Measurements from ENCODE around the gene FDXR. TPM values are rescaled to one million over a fixed set of nuclear protein-coding genes. Genes with fewer than 3 reads are reported as not detected.

Gene FDXR
- total and polyA plus RNA-seq, 2 donors, result 8.2 to 14.1 TPM

- Histone ChIP-seq H3K36me3 (ENCODE audit: control insufficient read depth in 2 of 2, insufficient read depth in 2 of 2, low read length in 1 of 2) (peaks cover 11 to 12% of the 10 kb centered on the region in 2 donors), H3K27ac (ENCODE audit: low read depth in 1 of 2, low read length in 1 of 2) (no peak overlapping the region), H3K9me3 (ENCODE audit: control insufficient read depth in 2 of 2, insufficient read depth in 1 of 2, low read length in 1 of 2) (no peaks in the 10 kb centered on the region), H3K4me1 (ENCODE audit: control insufficient read depth in 2 of 2, insufficient read depth in 2 of 2, low read length in 2 of 2) (peaks cover 0 to 3% of the 10 kb centered on the region in 2 donors), H3K4me3 (ENCODE audit: low read length in 2 of 2) (no peak overlapping the region), H3K27me3 (ENCODE audit: control insufficient read depth in 2 of 2, insufficient read depth in 1 of 2, low read length in 1 of 2) (no peaks in the 10 kb centered on the region)
- no peak for DNase-seq (ENCODE audit: low read depth in 6 of 9, low spot score in 9 of 9)
- WGBS, result 88% methylated on average over 5 of the region's 5 CpGs
Observed at GRCh38 chr17:74814453-74814852, 58.3 kb downstream of the FDXR start.

Other genes with a start within 250 kb of the FDXR start
- 0.33 TPM for gene CD300E, start 249.3 kb downstream of the FDXR start, total RNA-seq
- gene CD300E, start 249.3 kb downstream of the FDXR start, polyA plus RNA-seq, result 4.0 TPM
- gene CD300LF, start 160.1 kb downstream of the FDXR start, total RNA-seq, result 3.4 TPM
- gene CD300LF, start 160.1 kb downstream of the FDXR start, polyA plus RNA-seq, result 6.0 TPM
- 19.9 TPM for gene RAB37, start 135.7 kb downstream of the FDXR start, total RNA-seq
- gene RAB37, start 135.7 kb downstream of the FDXR start, polyA plus RNA-seq, result 29.3 TPM
- gene NHERF1, start 124.4 kb downstream of the FDXR start, total RNA-seq, result 49.5 TPM
- 56.6 TPM for gene NHERF1, start 124.4 kb downstream of the FDXR start, polyA plus RNA-seq
- 17.8 TPM for gene NAT9, start 96.6 kb downstream of the FDXR start, total RNA-seq
- 31.1 TPM for gene NAT9, start 96.6 kb downstream of the FDXR start, polyA plus RNA-seq
- 0.05 TPM for gene GRIN2C, start 13.1 kb downstream of the FDXR start, total RNA-seq
- 0.07 TPM for gene GRIN2C, start 13.1 kb downstream of the FDXR start, polyA plus RNA-seq
- 0.14 TPM for gene FADS6, start 20.6 kb upstream of the FDXR start, total RNA-seq
- 1.0 TPM for gene FADS6, start 20.6 kb upstream of the FDXR start, polyA plus RNA-seq
- gene USH1G, start 50.3 kb upstream of the FDXR start, total RNA-seq, result 0.09 TPM
- 0.14 TPM for gene USH1G, start 50.3 kb upstream of the FDXR start, polyA plus RNA-seq
- 0.05 TPM for gene OTOP2, start 51.3 kb upstream of the FDXR start, total RNA-seq
- 0.23 TPM for gene OTOP2, start 51.3 kb upstream of the FDXR start, polyA plus RNA-seq
- gene OTOP3, start 62.9 kb upstream of the FDXR start, total RNA-seq, result under 0.01 TPM
- gene OTOP3, start 62.9 kb upstream of the FDXR start, polyA plus RNA-seq, result 0.05 TPM
- gene HID1, start 99.8 kb upstream of the FDXR start, total RNA-seq, result 1.3 TPM
- gene HID1, start 99.8 kb upstream of the FDXR start, polyA plus RNA-seq, result 9.9 TPM
- gene CDR2L, start 114.6 kb upstream of the FDXR start, total RNA-seq, result 0.57 TPM
- gene CDR2L, start 114.6 kb upstream of the FDXR start, polyA plus RNA-seq, result 1.4 TPM
- gene MRPL58, start 139.7 kb upstream of the FDXR start, total RNA-seq, result 35.7 TPM
- 40.9 TPM for gene MRPL58, start 139.7 kb upstream of the FDXR start, polyA plus RNA-seq
- gene ATP5PD, start 174.0 kb upstream of the FDXR start, total RNA-seq, result 288 TPM
- 390 TPM for gene ATP5PD, start 174.0 kb upstream of the FDXR start, polyA plus RNA-seq
- 10.0 TPM for gene KCTD2, start 174.2 kb upstream of the FDXR start, total RNA-seq
- 20.4 TPM for gene KCTD2, start 174.2 kb upstream of the FDXR start, polyA plus RNA-seq
- 0.76 TPM for gene SLC16A5, start 215.0 kb upstream of the FDXR start, total RNA-seq
- 5.0 TPM for gene SLC16A5, start 215.0 kb upstream of the FDXR start, polyA plus RNA-seq
- gene ARMC7, start 237.0 kb upstream of the FDXR start, total RNA-seq, result 4.3 TPM
- gene ARMC7, start 237.0 kb upstream of the FDXR start, polyA plus RNA-seq, result 10.0 TPM